HepG2 (cell line): Measurements from ENCODE around the gene THRB. TPM values are rescaled to one million over a fixed set of nuclear protein-coding genes. Genes with fewer than 3 reads are reported as not detected.
A peak's percentile ranks its signal among the peaks of the same experiment; 100 is the strongest.

Source experiments
- ATAC-seq: fragments of 200-7000 bp; cut with Tn5 transposase; 3 replicates; pipeline ENCODE4 v1.9.1; 2020; ENCODE audit warnings: mild to moderate bottlenecking, moderate library complexity
- BruUV-seq: library from RNA; stranded (reverse); fragments of 400-500 nt; replicated peaks from 2 replicates; lab custom pipeline; 2021; lab: Mats Ljungman, UMichigan
- CTCF ChIA-PET: fragments of 300-600 bp; formaldehyde crosslinking; extraction: SDS; loops from one replicate; lab custom pipeline; 2021; ENCODE audit warnings: low total read pairs, inconsistent platforms, low intra/inter-chr PET ratio; lab: Yijun Ruan, JAX
- POLR2A ChIA-PET: fragments of 350-600 bp; sonication (Branson Sonifier 250); formaldehyde crosslinking; loops from one replicate; lab custom pipeline; 2020; ENCODE audit warnings: antibody characterized with exemption, inconsistent platforms; lab: Yijun Ruan, JAX
- DNase-seq: peaks from one replicate; pipeline ENCODE4 v3.0.0-alpha.2; 2015; ENCODE audit warnings: low spot score
- FAIRE-seq: peaks from 3 replicates; lab custom pipeline; 2011; peaks lifted over from hg19 to GRCh38; lab: Jason Lieb, UNC
- H2AFZ ChIP-seq: one replicate; pipeline ENCODE4 v1.6.1; 2011; ENCODE audit warnings: low read length, inconsistent platforms
- H3K27ac ChIP-seq: fragments of 300-600 bp; 3 replicates; pipeline ENCODE4 v1.8.0; 2011; ENCODE audit warnings: mixed run types, mild to moderate bottlenecking, mixed read lengths, low read length, inconsistent platforms; ENCODE audit not compliant: insufficient read depth; ENCODE audit errors: extremely low read length
- H3K27me3 ChIP-seq, 2 experiments: fragments of 200-600 bp in 1 of 2; 2 replicates in 1 of 2; 3 replicates in 1 of 2; pipeline versions ENCODE4 v1.6.0 to v1.8.0; 2011; ENCODE audit warnings: low read length in 2 of 2, mild to moderate bottlenecking in 2 of 2, moderate library complexity in 2 of 2, inconsistent platforms in 1 of 2; ENCODE audit not compliant: insufficient read depth in 2 of 2, control insufficient read depth in 1 of 2
- H3K36me3 ChIP-seq, 2 experiments: fragments of 200-600 bp in 1 of 2; replicated peaks in 1 of 2; 2 replicates in 1 of 2; 3 replicates in 1 of 2; pipeline versions ENCODE4 v1.5.1 to v1.8.0; 2011; ENCODE audit warnings: low read length in 2 of 2, inconsistent platforms in 1 of 2; ENCODE audit not compliant: insufficient read depth in 2 of 2, control insufficient read depth in 1 of 2
- H3K4me1 ChIP-seq: 2 replicates; pipeline ENCODE4 v1.5.1; 2012; ENCODE audit warnings: low read length, inconsistent platforms; ENCODE audit not compliant: insufficient read depth
- H3K4me2 ChIP-seq: 2 replicates; pipeline ENCODE4 v1.6.0; 2011; ENCODE audit warnings: low read depth, low read length, inconsistent platforms
- H3K4me3 ChIP-seq, 3 experiments: fragments of 200-600 bp in 1 of 3; sonication (generic), shearing (Covaris generic) in 1 of 3; replicated peaks in 1 of 3; 2 replicates each; pipeline ENCODE4 v1.5.1; 2011 to 2016; ENCODE audit warnings: low read length in 3 of 3, inconsistent platforms in 2 of 3, low read depth in 2 of 3, mild to moderate bottlenecking in 2 of 3, control low read depth in 1 of 3, mixed read lengths in 1 of 3; ENCODE audit not compliant: insufficient read depth in 1 of 3
- H3K79me2 ChIP-seq: one replicate; pipeline ENCODE4 v1.6.1; 2011; ENCODE audit warnings: low read length, inconsistent platforms; ENCODE audit not compliant: insufficient read depth
- H3K9ac ChIP-seq: 2 replicates; pipeline ENCODE4 v1.6.0; 2011; ENCODE audit warnings: mild to moderate bottlenecking, low read depth, low read length, inconsistent platforms; ENCODE audit not compliant: insufficient read depth
- H3K9me3 ChIP-seq: 2 replicates; pipeline ENCODE4 v1.5.1; 2012; ENCODE audit warnings: mild to moderate bottlenecking, low read length
- H4K20me1 ChIP-seq: 2 replicates; pipeline ENCODE4 v1.6.0; 2011; ENCODE audit warnings: inconsistent platforms, mild to moderate bottlenecking, low read length, moderate library complexity; ENCODE audit not compliant: insufficient read depth
- BATF2 ChIP-seq: sonication (generic); formaldehyde crosslinking; IDR thresholded peaks from 2 replicates; pipeline ENCODE4 v1.8.0; 2022; ENCODE audit warnings: mild to moderate bottlenecking, missing genetic modification reagents, moderate library complexity
- RAD21 ChIP-seq: fragments of 450-650 bp; formaldehyde crosslinking; IDR thresholded peaks from 2 replicates; pipeline ENCODE4 v1.5.0; 2020; ENCODE audit warnings: mild to moderate bottlenecking
- SMC3 ChIP-seq: IDR thresholded peaks from 2 replicates; pipeline ENCODE4 v1.6.1; 2011; ENCODE audit warnings: low read length, improper control_type of control experiment
- STAG1 ChIP-seq: sonication (generic); formaldehyde crosslinking; IDR thresholded peaks from 2 replicates; pipeline ENCODE4 v1.4.0; 2020; ENCODE audit warnings: missing genetic modification reagents
- U2AF1 ChIP-seq: fragments of 200-400 bp; formaldehyde crosslinking; optimal IDR thresholded peaks from 2 replicates; pipeline ENCODE3; 2017; ENCODE audit warnings: mild to moderate bottlenecking, low read depth, low read length
- WGBS: methylation state at CpG from one replicate; pipeline ENCODE4 v1.1.6; 2017; ENCODE audit warnings: low lambda C conversion rate; 5-methylcytosine and 5-hydroxymethylcytosine counted together
- in situ Hi-C: cut with HindIII; loops from 2 replicates; pipeline ENCODE4 v1.10.0; 2017; ENCODE audit warnings: low pct_unique_long_range_greater_than_20kb; ENCODE audit not compliant: extremely low pct_ligation_motif_present
- intact Hi-C: fragments of 100-400 bp; cut with micrococcal nuclease; formaldehyde crosslinking; loops from one replicate; pipeline ENCODE4 v1.10.0; 2022; ENCODE audit not compliant: unreplicated experiment
- polyA plus RNA-seq, 8 experiments: library from polyadenylated mRNA; depleted of rRNA in 3 of 8; stranded (reverse) in 7 of 8; unstranded in 1 of 8; fragments of >200 nt; fragmentation: Illumina TruSeq in 4 of 8; extraction: Trizol in 4 of 8; gene quantifications; 2 replicates each; pipeline versions ENCODE4 v1.2.1 to v1.2.3, GENCODE V29; 2011 to 2016; ENCODE audit warnings: low read depth in 4 of 8, missing spikeins in 1 of 8, mixed read lengths in 1 of 8; ENCODE audit not compliant: insufficient read depth in 1 of 8
- total RNA-seq, 5 experiments: library from RNA; depleted of rRNA; stranded (reverse); fragments of >200 nt; fragmentation: Illumina TruSeq; extraction: Trizol; gene quantifications; 2 replicates each; pipeline ENCODE4 v1.2.3, GENCODE V29; 2016; ENCODE audit warnings: low read depth in 1 of 5
- TF ChIP-seq, protein P1 (sequence below): sonication (generic); formaldehyde crosslinking; IDR thresholded peaks from 2 replicates; pipeline ENCODE4 v1.4.0; 2020; ENCODE audit warnings: missing genetic modification reagents
- TF ChIP-seq, protein P2 (sequence below): sonication (generic); formaldehyde crosslinking; IDR thresholded peaks from 2 replicates; pipeline ENCODE4 v1.5.0; 2020; ENCODE audit warnings: mild to moderate bottlenecking, missing genetic modification reagents, moderate library complexity

The THRB gene
- total and polyA plus RNA-seq, 2 of the 13 experiments (the other 11 are each of a cell fraction or from before 2014, with no cell fraction given) = 4.7 to 22.7 TPM

DNA sequence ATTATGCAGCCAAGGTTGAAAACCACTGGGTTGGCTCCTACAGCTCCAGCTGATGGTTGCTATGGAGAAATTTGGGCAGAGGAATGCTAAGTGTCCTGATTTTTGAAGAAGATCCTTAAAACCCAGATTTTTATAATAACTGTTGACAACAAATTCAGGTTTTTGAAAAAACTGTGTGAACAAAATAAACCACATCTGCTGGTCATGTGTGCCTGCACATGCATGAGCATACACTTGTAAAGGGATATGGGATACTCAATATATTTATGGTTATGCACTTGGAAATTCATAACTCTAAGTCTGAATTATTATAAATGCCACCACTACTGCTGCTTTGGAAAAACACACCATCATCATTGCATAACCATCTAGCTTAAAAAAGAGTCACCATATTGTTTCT, 133.7 kb downstream of the THRB start (continued):
- TF ChIP-seq BATF2 (CRISPR knock-in tag) = no peak
- no peak for TF ChIP-seq U2AF1

GRCh38 chr3:24359645-24360462, 134.8 kb downstream of the THRB start:
- no peak for FAIRE-seq
- no peaks in the 10 kb centered on the region for H3K9me3 ChIP-seq
- CTCF ChIA-PET = no interaction called here
- no peak overlapping the region for H3K9ac ChIP-seq
- TF ChIP-seq RAD21 (peak; percentile 52; the same call in 1 of the 2 replicates), SMC3 (peak; percentile 49; the same call in 1 of the 2 replicates), STAG1 (peak; percentile 57)
- TF ChIP-seq, protein P1, sequence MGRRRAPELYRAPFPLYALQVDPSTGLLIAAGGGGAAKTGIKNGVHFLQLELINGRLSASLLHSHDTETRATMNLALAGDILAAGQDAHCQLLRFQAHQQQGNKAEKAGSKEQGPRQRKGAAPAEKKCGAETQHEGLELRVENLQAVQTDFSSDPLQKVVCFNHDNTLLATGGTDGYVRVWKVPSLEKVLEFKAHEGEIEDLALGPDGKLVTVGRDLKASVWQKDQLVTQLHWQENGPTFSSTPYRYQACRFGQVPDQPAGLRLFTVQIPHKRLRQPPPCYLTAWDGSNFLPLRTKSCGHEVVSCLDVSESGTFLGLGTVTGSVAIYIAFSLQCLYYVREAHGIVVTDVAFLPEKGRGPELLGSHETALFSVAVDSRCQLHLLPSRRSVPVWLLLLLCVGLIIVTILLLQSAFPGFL (CRISPR knock-in tag) = no peak
- TF ChIP-seq, protein P2, sequence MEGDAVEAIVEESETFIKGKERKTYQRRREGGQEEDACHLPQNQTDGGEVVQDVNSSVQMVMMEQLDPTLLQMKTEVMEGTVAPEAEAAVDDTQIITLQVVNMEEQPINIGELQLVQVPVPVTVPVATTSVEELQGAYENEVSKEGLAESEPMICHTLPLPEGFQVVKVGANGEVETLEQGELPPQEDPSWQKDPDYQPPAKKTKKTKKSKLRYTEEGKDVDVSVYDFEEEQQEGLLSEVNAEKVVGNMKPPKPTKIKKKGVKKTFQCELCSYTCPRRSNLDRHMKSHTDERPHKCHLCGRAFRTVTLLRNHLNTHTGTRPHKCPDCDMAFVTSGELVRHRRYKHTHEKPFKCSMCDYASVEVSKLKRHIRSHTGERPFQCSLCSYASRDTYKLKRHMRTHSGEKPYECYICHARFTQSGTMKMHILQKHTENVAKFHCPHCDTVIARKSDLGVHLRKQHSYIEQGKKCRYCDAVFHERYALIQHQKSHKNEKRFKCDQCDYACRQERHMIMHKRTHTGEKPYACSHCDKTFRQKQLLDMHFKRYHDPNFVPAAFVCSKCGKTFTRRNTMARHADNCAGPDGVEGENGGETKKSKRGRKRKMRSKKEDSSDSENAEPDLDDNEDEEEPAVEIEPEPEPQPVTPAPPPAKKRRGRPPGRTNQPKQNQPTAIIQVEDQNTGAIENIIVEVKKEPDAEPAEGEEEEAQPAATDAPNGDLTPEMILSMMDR (CRISPR knock-in tag) = peak; percentile 49; the same call in 1 of the 2 replicates
- TF ChIP-seq, all 625 proteins: peak for 4
- Histone ChIP-seq H3K79me2 (peaks cover 22% of the 10 kb centered on the region), H3K4me1 (peaks cover 49% of the 10 kb centered on the region), H3K27me3 (no peaks in the 10 kb centered on the region), H3K27ac (no peak overlapping the region), H4K20me1 (no peaks in the 10 kb centered on the region), H3K36me3 (0 out of 5 replicates have a peak, but pooled peaks cover 0 to 3% of the 10 kb centered on the region in 2 experiments), H3K4me2 (no peak overlapping the region), H3K4me3 (no peak overlapping the region), H2AFZ (no peak overlapping the region)
- POLR2A ChIA-PET = interaction anchor here (0.6 to 1.2 kb wide), 2 partner anchors 91 to 136 kb away, joined by 3 to 5 read pairs; no protein-coding TSS in a partner anchor
- intact Hi-C loops = loop anchor here (2.0 kb wide), 1 partner anchor 135 kb away; the partner anchor contains the start of gene THRB
- no TSS peak for BruUV-seq
- DNase-seq (no peak), ATAC-seq (peak; percentile 76)
- 89% methylated on average over 5 of the region's 5 CpGs for WGBS
- in situ Hi-C loops = loop anchor here (10.0 kb wide), 1 partner anchor 135 kb away; the partner anchor contains the start of gene THRB
